GM12865 (cell line): Measurements from ENCODE around the gene USP3.

Experiments
- DNase-seq: peaks from one replicate; pipeline ENCODE4 v3.0.0; 2010; ENCODE audit warnings: low read depth
- H3K4me3 ChIP-seq: 2 replicates; pipeline ENCODE4 v1.5.1; 2011; ENCODE audit warnings: mild to moderate bottlenecking, low read depth, low read length, control low read depth
- CTCF ChIP-seq: IDR thresholded peaks from 2 replicates; pipeline ENCODE4 v1.5.1; 2011; ENCODE audit warnings: low read length, control low read depth, low read depth, inconsistent platforms; ENCODE audit not compliant: insufficient read depth; ENCODE audit errors: missing control alignments

The USP3 gene

GRCh38 chr15:63630036-63630751 is 125.8 kb downstream of the USP3 start:
- no peak for TF ChIP-seq CTCF
- H3K4me3 ChIP-seq, result no peak overlapping the region
- DNase-seq, result no peak

GRCh38 chr15:63633312-63633711 is 128.9 kb downstream of the USP3 start:
- TF ChIP-seq CTCF, result no peak
- DNase-seq, result no peak
- H3K4me3 ChIP-seq, result no peak overlapping the region

- TF ChIP-seq CTCF, result no peak
- H3K4me3 ChIP-seq, result no peak overlapping the region
- no peak for DNase-seq
These were observed 129.8 kb downstream of the USP3 start for GRCh38 chr15:63634154-63634553.

- no peak for TF ChIP-seq CTCF
- no peak for DNase-seq
- H3K4me3 ChIP-seq, result no peak overlapping the region
These were observed 132.2 kb downstream of the USP3 start for GRCh38 chr15:63636518-63637061.

GRCh38 chr15:63638839-63639238 is 134.4 kb downstream of the USP3 start:
- no peak for DNase-seq
- H3K4me3 ChIP-seq, result no peak overlapping the region
- no peak for TF ChIP-seq CTCF

GRCh38 chr15:63640146-63640545 is 135.8 kb downstream of the USP3 start:
- TF ChIP-seq CTCF, result no peak
- H3K4me3 ChIP-seq, result no peak overlapping the region
- DNase-seq, result no peak
